ENCODE measurements around the gene ZNF804A.

ZNF804A gene

GRCh38 chr2:184598316-184599053, at the start of gene ZNF804A:
Gene ZNF804A (plus strand): TSS chr2:184598529. CDS start chr2:184598960, 431 bp downstream.
- H3K4me3 ChIP-seq (ENCODE audit: insufficient read length, low read depth) = peak within 1 kb of the TSS; percentile 67
- DNase-seq (ENCODE audit: low read depth, low spot score) = no peak

DNA sequence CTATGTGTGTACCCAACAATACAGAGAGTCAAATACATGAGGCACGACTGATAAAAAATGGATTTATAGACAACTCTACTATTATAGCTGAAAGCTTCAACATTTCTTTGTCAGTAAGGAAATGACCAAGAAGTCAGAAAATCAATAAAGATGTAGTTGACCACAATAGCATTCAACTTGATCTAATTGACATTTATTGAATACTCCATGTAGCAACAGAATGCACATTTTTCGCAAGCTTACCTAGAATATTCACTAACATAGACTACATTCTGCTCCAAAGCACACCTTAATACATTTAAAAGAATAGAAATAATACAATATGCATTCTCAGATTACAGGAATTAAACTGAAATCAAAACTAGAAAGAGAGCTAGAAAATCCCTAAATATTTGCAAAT, 49.2 kb upstream of the ZNF804A start:
- no peaks in the 10 kb centered on the region for H3K27me3 ChIP-seq (ENCODE audit: insufficient read depth, insufficient read length)
- no peak overlapping the region for H3K9ac ChIP-seq (ENCODE audit: insufficient read length, low read depth)
- no peak for TF ChIP-seq SUZ12 (IDR thresholded peaks at IDR 0.05; ENCODE audit: extremely low read depth, insufficient read depth, insufficient read length)
- no peaks in the 10 kb centered on the region for H3K4me1 ChIP-seq (ENCODE audit: insufficient read depth, insufficient read length)
- H3K9me3 ChIP-seq (ENCODE audit: insufficient read depth, low read length) = peaks cover 8% of the 10 kb centered on the region; the same call in 1 of the 2 replicates
- no peak for DNase-seq (ENCODE audit: low read depth, low spot score)
- H3K36me3 ChIP-seq (ENCODE audit: insufficient read depth, insufficient read length, low read length) = no peaks in the 10 kb centered on the region
- H3K4me3 ChIP-seq (ENCODE audit: insufficient read length, low read depth) = no peak overlapping the region

More at GRCh38 chr2:184598316-184599053, at the start of gene ZNF804A:
- TF ChIP-seq SUZ12 (IDR thresholded peaks at IDR 0.05; ENCODE audit: extremely low read depth, insufficient read depth, insufficient read length) = no peak
- no peak for TF ChIP-seq YY1 (IDR thresholded peaks at IDR 0.05; ENCODE audit: insufficient read depth, insufficient read length)
- TF ChIP-seq ZNF274 (IDR thresholded peaks at IDR 0.05; ENCODE audit: low read depth, low read length) = no peak
- no peaks in the 10 kb centered on the region for H3K36me3 ChIP-seq (ENCODE audit: insufficient read depth, insufficient read length, low read length)
- H3K27me3 ChIP-seq (ENCODE audit: insufficient read depth, insufficient read length) = peaks cover 38% of the 10 kb centered on the region
- H3K9ac ChIP-seq (ENCODE audit: insufficient read length, low read depth) = peak within 1 kb of the TSS; percentile 71
- H3K9me3 ChIP-seq (ENCODE audit: insufficient read depth, low read length) = no peaks in the 10 kb centered on the region
- no peaks in the 10 kb centered on the region for H3K4me1 ChIP-seq (ENCODE audit: insufficient read depth, insufficient read length)

DNA sequence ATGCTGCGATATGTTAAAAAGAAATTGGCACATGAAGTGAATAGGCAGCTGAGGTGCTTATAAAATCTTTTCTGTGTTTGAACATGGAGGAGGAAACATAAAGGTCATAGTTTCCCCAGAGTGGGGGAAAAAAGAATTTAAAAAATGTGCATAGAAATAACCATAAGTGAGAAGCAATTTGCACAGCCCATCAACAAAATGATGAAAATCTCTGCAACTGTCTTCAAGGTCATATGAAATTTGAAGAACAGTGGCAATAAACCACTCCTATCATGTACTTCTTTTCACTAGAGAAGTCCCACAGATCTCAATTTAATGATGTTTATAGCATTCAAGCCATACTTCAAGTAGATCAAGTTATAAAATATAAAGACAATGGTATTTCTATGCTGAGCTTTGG, 46.7 kb upstream of the ZNF804A start:
- H3K4me1 ChIP-seq (ENCODE audit: insufficient read depth, insufficient read length) = no peaks in the 10 kb centered on the region

DNA sequence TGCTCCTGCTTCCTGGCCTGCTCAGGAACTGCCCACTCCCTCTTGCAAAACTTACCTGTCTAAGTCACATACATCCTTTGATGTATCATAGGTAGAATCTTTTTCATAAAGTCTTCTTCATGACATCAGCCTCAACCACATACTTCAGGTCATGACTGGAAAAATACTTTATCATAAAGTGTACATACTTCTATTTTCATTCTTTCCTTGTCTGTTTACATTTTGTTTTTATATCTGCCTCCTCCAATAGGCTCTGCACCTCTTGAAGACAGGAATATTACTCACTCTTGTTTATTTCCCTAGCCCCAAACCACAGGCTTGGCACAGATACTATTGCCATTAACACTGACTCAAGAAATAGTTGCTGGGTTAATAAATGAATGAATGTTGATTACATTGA, 43.6 kb upstream of the ZNF804A start:
- Histone ChIP-seq H3K4me1 (ENCODE audit: insufficient read depth, insufficient read length) (no peaks in the 10 kb centered on the region), H3K9ac (ENCODE audit: insufficient read length, low read depth) (no peak overlapping the region), H3K36me3 (ENCODE audit: insufficient read depth, insufficient read length, low read length) (no peaks in the 10 kb centered on the region), H3K4me3 (ENCODE audit: insufficient read length, low read depth) (no peak overlapping the region), H3K9me3 (ENCODE audit: insufficient read depth, low read length) (no peaks in the 10 kb centered on the region), H3K27me3 (ENCODE audit: insufficient read depth, insufficient read length) (no peaks in the 10 kb centered on the region)
- TF ChIP-seq ZNF274 (IDR thresholded peaks at IDR 0.05; ENCODE audit: low read depth, low read length) (no peak), YY1 (IDR thresholded peaks at IDR 0.05; ENCODE audit: insufficient read depth, insufficient read length) (no peak), SUZ12 (IDR thresholded peaks at IDR 0.05; ENCODE audit: extremely low read depth, insufficient read depth, insufficient read length) (no peak)
- no peak for DNase-seq (ENCODE audit: low read depth, low spot score)

More for the DNA sequence above, 46.7 kb upstream of the ZNF804A start:
- Histone ChIP-seq H3K4me3 (ENCODE audit: insufficient read length, low read depth) (no peak overlapping the region), H3K9me3 (ENCODE audit: insufficient read depth, low read length) (peaks cover 8% of the 10 kb centered on the region; the same call in 1 of the 2 replicates), H3K36me3 (ENCODE audit: insufficient read depth, insufficient read length, low read length) (no peaks in the 10 kb centered on the region), H3K27me3 (ENCODE audit: insufficient read depth, insufficient read length) (no peaks in the 10 kb centered on the region), H3K9ac (ENCODE audit: insufficient read length, low read depth) (no peak overlapping the region)
- TF ChIP-seq ZNF274 (IDR thresholded peaks at IDR 0.05; ENCODE audit: low read depth, low read length) (no peak), YY1 (IDR thresholded peaks at IDR 0.05; ENCODE audit: insufficient read depth, insufficient read length) (no peak), SUZ12 (IDR thresholded peaks at IDR 0.05; ENCODE audit: extremely low read depth, insufficient read depth, insufficient read length) (no peak)
- no peak for DNase-seq (ENCODE audit: low read depth, low spot score)

DNA sequence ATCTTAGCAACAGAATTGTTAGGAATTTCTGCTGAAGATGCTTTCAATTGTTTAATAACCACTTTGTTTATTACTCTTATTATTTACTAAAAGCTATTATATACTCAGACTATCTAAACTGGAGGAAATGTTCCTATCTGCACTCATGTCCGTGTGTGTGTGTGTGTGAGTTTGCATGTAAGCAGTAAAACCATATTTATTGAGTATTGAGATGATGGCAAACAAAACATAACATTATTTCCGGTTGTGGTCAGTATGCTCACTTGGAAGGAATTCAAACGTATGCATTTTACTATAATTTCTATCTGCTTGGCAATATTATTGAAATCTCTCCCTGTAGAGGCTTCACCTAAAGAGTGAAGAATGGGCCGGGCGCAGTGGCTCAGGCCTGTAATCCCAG, 43.0 kb upstream of the ZNF804A start:
- no peak for DNase-seq (ENCODE audit: low read depth, low spot score)
- Histone ChIP-seq H3K4me3 (ENCODE audit: insufficient read length, low read depth) (no peak overlapping the region), H3K9me3 (ENCODE audit: insufficient read depth, low read length) (no peaks in the 10 kb centered on the region), H3K4me1 (ENCODE audit: insufficient read depth, insufficient read length) (no peaks in the 10 kb centered on the region), H3K36me3 (ENCODE audit: insufficient read depth, insufficient read length, low read length) (no peaks in the 10 kb centered on the region), H3K27me3 (ENCODE audit: insufficient read depth, insufficient read length) (no peaks in the 10 kb centered on the region), H3K9ac (ENCODE audit: insufficient read length, low read depth) (no peak overlapping the region)
- TF ChIP-seq ZNF274 (IDR thresholded peaks at IDR 0.05; ENCODE audit: low read depth, low read length) = no peak
- TF ChIP-seq YY1 (IDR thresholded peaks at IDR 0.05; ENCODE audit: insufficient read depth, insufficient read length) = no peak
- TF ChIP-seq SUZ12 (IDR thresholded peaks at IDR 0.05; ENCODE audit: extremely low read depth, insufficient read depth, insufficient read length) = no peak

GRCh38 chr2:184556639-184557038, 41.7 kb upstream of the ZNF804A start:
- H3K4me3 ChIP-seq (ENCODE audit: insufficient read length, low read depth) = no peak overlapping the region
- H3K27me3 ChIP-seq (ENCODE audit: insufficient read depth, insufficient read length) = no peaks in the 10 kb centered on the region
- no peaks in the 10 kb centered on the region for H3K4me1 ChIP-seq (ENCODE audit: insufficient read depth, insufficient read length)
- peaks cover 5% of the 10 kb centered on the region; the same call in 1 of the 2 replicates for H3K9me3 ChIP-seq (ENCODE audit: insufficient read depth, low read length)
- TF ChIP-seq ZNF274 (IDR thresholded peaks at IDR 0.05; ENCODE audit: low read depth, low read length) = no peak
- no peak for TF ChIP-seq YY1 (IDR thresholded peaks at IDR 0.05; ENCODE audit: insufficient read depth, insufficient read length)
- TF ChIP-seq SUZ12 (IDR thresholded peaks at IDR 0.05; ENCODE audit: extremely low read depth, insufficient read depth, insufficient read length) = no peak
- DNase-seq (ENCODE audit: low read depth, low spot score) = no peak
- no peak overlapping the region for H3K9ac ChIP-seq (ENCODE audit: insufficient read length, low read depth)
- H3K36me3 ChIP-seq (ENCODE audit: insufficient read depth, insufficient read length, low read length) = no peaks in the 10 kb centered on the region

DNA sequence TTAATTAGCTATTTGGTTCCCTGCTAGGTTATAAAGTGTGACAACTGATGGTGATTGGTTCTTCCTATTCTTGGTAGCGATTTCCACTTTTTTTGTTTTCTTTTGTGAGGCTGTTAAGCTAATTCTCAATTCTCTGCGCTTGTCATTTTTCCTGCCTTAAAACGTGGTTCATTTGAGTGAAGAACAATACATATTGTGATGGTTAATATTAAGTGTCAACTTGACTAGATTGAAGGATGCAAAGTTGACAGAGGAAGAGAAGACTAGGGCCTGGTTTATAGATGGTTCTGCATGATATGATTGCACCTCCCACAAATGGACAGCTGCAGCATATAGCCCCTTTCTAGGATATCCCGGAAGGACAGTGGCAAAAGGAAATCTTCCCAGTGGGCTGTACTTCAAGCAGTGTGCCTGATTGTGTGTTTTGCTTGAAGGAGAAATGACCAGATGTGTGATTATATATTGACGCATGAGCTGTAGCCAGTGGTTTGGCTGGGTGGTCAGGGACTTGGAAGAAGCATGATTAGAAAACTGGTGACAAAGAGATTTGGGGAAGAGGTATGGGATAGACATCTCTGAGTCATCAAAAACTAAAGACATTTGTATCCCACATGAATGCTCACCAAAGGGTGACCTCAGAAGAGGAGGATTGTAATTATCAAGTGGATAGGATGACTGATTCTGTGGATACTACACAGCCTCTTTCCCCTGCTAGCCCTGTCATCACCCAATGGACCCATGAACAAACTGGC, 39.4 kb upstream of the ZNF804A start:
- H3K36me3 ChIP-seq (ENCODE audit: insufficient read depth, insufficient read length, low read length) = no peaks in the 10 kb centered on the region
- H3K9me3 ChIP-seq (ENCODE audit: insufficient read depth, low read length) = peaks cover 5% of the 10 kb centered on the region; the same call in 1 of the 2 replicates
- H3K4me1 ChIP-seq (ENCODE audit: insufficient read depth, insufficient read length) = no peaks in the 10 kb centered on the region
- TF ChIP-seq YY1 (IDR thresholded peaks at IDR 0.05; ENCODE audit: insufficient read depth, insufficient read length) = no peak
- no peak for TF ChIP-seq ZNF274 (IDR thresholded peaks at IDR 0.05; ENCODE audit: low read depth, low read length)
- no peak for TF ChIP-seq SUZ12 (IDR thresholded peaks at IDR 0.05; ENCODE audit: extremely low read depth, insufficient read depth, insufficient read length)
- DNase-seq (ENCODE audit: low read depth, low spot score) = no peak
- H3K4me3 ChIP-seq (ENCODE audit: insufficient read length, low read depth) = no peak overlapping the region
- H3K9ac ChIP-seq (ENCODE audit: insufficient read length, low read depth) = no peak overlapping the region
- H3K27me3 ChIP-seq (ENCODE audit: insufficient read depth, insufficient read length) = no peaks in the 10 kb centered on the region
